Retinal pigment epithelial cell (primary cell): ENCODE measurements around the gene APC2.
"Not testable (repeated sequence)": the region's sequence is repeated elsewhere in the genome, so short reads cannot be mapped to it uniquely, and the experiment has no call there.

Source experiments
- DNase-seq: peaks from one replicate; pipeline ENCODE4 v3.0.0-alpha.2; 2010; ENCODE audit warnings: low read depth
- H3K4me3 ChIP-seq: 2 replicates; pipeline ENCODE4 v1.5.1; 2011; ENCODE audit warnings: mild to moderate bottlenecking, low read length, control low read depth, moderate library complexity
- TF ChIP-seq, protein P1 (sequence below): conservative IDR thresholded peaks from 2 replicates; pipeline ENCODE4 v1.5.1; 2011; ENCODE audit warnings: low read depth, low read length, control low read depth, inconsistent platforms

Gene APC2

DNA sequence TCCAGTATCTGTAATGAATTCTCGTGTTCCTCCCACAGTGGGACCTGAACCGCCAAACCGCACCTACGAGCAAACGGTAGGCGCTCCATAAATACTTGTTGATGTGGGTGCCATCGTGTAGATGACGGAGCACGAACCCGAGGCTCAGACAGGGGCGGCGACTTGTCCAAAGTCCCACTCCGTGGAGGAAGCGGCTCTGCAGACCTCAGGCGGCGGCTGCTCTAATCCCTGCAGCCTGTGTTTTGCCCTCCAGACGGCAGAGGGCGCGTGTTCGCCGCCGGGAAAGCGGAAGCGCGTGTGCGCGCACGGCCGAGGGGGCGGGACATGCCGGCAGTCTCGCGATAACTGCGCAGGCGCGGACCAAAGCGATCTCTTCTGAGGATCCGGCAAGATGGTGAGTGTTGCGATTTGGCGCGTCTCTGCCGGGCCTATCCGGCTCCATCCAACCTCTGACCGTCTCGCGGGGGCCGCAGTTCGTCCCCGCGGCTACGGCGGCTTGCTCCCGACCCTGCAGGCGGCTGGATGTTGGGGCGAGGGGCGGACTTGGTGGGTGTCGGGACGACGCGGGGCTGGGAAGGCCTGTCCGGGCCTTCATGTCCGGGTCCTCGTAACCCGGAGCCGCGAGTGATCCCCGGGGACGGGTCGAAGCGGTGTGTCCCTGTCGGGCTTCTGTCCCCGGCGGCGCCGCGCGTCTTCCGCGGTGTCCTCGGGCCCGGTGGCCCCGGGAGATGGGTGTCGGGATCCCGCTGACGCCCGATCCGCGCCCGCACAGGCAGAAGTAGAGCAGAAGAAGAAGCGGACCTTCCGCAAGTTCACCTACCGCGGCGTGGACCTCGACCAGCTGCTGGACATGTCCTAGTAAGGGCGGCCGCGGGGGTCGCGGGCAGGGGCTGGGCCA, 11.6 kb upstream of the APC2 start, which contains the start of gene RPS15:
RPS15 (plus strand) TSS at position 362 of the 898 bp plus-strand sequence; CDS start at position 392, 30 bp downstream.
- DNase-seq = peak; percentile 71
- TF ChIP-seq, protein P1, sequence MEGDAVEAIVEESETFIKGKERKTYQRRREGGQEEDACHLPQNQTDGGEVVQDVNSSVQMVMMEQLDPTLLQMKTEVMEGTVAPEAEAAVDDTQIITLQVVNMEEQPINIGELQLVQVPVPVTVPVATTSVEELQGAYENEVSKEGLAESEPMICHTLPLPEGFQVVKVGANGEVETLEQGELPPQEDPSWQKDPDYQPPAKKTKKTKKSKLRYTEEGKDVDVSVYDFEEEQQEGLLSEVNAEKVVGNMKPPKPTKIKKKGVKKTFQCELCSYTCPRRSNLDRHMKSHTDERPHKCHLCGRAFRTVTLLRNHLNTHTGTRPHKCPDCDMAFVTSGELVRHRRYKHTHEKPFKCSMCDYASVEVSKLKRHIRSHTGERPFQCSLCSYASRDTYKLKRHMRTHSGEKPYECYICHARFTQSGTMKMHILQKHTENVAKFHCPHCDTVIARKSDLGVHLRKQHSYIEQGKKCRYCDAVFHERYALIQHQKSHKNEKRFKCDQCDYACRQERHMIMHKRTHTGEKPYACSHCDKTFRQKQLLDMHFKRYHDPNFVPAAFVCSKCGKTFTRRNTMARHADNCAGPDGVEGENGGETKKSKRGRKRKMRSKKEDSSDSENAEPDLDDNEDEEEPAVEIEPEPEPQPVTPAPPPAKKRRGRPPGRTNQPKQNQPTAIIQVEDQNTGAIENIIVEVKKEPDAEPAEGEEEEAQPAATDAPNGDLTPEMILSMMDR = peak; percentile 91
- H3K4me3 ChIP-seq = peak within 1 kb of the TSS; percentile 76

DNA sequence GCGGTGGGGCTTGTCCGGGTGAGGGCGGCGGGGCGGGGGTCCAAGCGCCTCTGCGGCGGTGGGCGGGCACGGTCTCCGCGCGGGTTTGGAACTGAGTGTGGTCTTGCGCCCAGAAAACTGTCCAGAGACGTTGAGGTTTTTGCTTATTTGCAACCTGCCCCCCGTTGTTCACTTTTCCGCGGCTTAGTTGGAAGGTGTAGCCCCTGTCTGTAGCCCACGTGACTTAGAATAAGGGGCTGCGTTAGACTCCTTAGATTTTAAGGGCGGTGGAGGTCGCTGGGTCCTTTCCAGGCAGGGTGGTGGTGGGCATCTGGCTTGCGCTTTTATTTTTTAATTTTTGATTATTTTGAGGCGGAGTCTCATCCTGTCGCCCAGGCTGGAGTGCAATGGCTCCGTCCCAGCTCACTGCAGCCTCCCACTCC, 11.0 kb upstream of the APC2 start:
- DNase-seq = no peak
- TF ChIP-seq, protein P1 = no peak
- H3K4me3 ChIP-seq = peak overlapping the region; percentile 76

DNA sequence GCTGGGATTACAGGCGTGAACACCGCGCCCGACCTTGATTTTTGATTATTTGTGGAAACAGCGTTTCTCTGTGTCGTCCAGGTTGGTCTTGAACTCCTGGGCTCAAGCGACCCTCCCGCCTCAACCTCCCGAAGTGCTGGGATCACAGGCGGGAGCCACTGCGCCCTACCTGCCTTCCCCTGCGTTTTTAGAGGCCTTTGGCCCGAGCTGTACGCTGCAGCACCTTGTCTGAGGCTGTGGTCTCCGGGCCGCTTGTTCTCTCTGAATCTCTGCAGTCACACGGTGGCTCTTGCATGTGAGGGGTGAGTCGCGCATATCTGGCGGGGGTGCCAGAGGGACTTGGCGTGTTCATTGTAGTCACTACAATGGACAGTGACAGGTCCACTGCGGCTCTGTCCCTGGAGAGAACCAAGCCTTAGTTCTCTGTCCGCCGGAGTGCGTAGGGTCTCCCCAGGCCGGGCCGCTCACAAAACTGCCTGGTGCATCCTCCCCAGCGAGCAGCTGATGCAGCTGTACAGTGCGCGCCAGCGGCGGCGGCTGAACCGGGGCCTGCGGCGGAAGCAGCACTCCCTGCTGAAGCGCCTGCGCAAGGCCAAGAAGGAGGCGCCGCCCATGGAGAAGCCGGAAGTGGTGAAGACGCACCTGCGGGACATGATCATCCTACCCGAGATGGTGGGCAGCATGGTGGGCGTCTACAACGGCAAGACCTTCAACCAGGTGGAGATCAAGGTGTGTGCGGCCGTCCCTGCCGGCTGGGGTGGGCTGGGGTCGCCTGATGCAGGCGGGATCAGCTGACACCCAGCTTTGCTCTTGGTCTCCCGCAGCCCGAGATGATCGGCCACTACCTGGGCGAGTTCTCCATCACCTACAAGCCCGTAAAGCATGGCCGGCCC, 10.2 kb upstream of the APC2 start:
- peak overlapping the region; percentile 76 for H3K4me3 ChIP-seq
- DNase-seq = not testable (repeated sequence)

DNA sequence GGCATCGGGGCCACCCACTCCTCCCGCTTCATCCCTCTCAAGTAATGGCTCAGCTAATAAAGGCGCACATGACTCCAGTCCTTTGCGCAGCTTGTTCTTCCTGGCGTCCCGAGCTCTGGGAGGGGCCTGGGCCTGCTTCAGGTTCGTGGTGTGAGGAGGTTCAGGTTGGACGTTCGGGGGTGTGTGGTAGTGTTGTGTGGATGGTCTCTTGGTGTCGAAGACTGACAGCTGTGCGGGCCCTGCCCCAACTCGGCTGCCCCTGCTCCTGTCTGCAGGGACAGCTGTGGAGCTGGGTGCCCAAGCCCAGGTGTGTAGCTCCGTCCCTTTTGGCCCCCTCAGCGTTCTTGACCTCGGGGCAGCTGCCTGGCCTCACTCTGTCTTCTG, 9.5 kb upstream of the APC2 start:
- TF ChIP-seq, protein P1 = no peak
- no peak overlapping the region for H3K4me3 ChIP-seq
- no peak for DNase-seq

DNA sequence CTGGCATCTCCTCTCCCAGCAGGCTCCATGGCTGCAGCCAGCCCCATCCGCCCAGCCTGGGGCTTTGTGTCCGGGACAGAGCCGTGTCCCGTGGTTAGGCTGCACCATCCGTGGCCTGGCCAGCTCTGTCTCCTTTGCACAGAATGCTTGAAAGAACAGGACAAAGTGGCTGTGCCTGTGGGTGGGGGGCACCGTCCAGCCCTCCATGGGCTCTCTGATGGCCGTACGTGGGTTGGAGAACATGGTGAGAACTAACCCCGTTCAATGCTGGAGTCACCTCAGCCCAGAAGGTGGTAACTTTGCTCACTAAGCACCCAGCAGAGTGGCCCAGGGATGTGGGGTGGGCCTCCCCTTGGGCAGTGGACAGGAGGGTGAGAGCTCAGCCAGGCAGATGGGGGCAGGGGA, 8.9 kb upstream of the APC2 start:
- H3K4me3 ChIP-seq = no peak overlapping the region
- TF ChIP-seq, protein P1 = no peak
- DNase-seq = no peak

DNA sequence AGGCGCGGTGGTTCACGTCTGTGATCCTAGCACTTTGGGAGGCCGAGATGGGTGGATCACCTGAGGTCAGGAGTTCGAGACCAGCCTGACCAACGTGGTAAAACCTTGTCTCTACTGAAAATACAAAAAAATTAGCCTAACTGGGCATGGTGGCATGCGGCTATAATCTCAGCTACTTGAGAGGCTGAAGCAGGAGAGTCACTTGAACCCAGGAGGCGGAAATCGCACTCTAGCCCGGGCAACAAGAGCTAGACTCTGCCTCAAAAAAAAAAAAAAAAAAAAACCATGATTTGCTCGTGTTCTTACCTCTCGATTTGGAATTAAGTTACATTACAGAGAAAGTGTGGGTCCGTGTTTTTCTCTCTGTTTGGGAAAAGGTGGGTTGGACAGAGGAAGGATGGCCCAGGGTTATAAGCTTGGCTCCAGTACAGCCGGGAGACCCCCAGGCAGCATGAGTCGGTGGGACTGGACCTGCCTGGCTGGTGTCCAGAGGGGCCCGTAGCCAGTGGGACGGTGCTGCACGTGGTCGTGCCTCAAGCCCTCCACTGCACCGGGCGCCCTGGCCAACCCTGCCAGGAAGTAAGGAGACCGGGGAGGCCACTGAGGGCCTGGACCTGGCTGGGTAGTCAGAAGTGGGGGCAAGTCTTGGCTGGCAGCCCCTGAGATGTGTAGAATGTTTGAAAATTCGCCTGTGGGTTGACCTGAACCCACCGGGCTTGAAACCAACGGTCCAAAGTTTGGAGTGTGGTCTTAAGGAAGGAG, 8.1 kb upstream of the APC2 start:
- TF ChIP-seq, protein P1 = no peak

More for the DNA sequence above, 8.1 kb upstream of the APC2 start:
- DNase-seq = no peak
- no peak overlapping the region for H3K4me3 ChIP-seq
